ENCODE data around the gene LRRC59. TPM values are rescaled to one million over a fixed set of nuclear protein-coding genes. Genes with fewer than 3 reads are reported as not detected.
"Not testable (repeated sequence)": the region's sequence is repeated elsewhere in the genome, so short reads cannot be mapped to it uniquely, and the experiment has no call there.

LRRC59 gene
- total and polyA plus RNA-seq, 2 donors (not counting 1 experiment from before 2014, with no cell fraction given), result 27.7 to 31.2 TPM

DNA sequence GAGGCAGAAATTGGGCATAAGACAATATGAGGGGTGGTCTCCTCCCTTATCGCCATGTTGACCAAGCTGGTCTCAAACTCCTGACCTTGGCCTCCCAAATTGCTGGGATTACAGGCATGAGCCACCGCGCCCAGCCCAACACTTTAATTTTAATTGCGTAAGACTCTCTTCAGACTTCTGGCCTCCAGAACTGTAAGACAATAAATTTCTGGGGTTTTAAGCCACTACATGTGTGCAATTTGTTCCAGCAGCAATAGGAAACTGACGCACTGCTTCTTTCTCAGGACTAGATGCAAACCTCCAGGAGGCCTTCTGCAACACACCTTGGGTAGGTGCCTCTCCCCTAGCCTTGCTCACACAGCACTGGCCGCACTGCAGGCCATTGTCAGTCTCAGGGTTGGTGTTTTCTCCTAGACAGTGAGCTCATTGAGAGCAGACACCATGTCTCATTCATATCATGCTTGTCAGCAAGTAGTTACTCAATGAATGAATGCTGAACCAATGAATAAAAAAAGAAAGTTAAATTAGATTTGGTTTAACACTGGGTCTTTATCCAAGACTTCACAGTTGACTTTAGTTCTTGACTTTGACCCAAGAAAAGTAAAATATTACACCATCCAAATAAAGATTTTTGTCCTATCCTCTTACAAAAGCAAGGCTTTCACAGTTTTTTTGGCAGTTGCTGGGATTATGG, 23.2 kb upstream of the LRRC59 start:
- no peaks in the 10 kb centered on the region for H3K27me3 ChIP-seq (replicated peaks in 1 of 4; ENCODE audit: control extremely low read depth in 1 of 4, control insufficient read depth in 3 of 4, insufficient read depth in 4 of 4, low read length in 3 of 4)
- Mint-ChIP-seq H3K4me3 (peak overlapping the region; percentile 78), H3K27me3 (no peaks in the 10 kb centered on the region), H3K27ac (peak overlapping the region; percentile 89), H3K4me1 (peaks cover 35% of the 10 kb centered on the region), H3K9me3 (ENCODE audit: insufficient read depth) (no peaks in the 10 kb centered on the region)
- H3K4me2 ChIP-seq (replicated peaks; ENCODE audit: low read depth, low read length, poor library complexity, severe bottlenecking), result peak overlapping the region; percentile 69
- H3K9me3 ChIP-seq (ENCODE audit: control extremely low read depth in 1 of 3, control insufficient read depth in 2 of 3, insufficient read depth in 1 of 3, low read length in 2 of 3), result peaks cover 0 to 10% (median 4%) of the 10 kb centered on the region in 3 donors
- DNase-seq (no peak), ATAC-seq (ENCODE audit: low read depth) (no peak)
- CTCF ChIA-PET, result interaction anchor here (0.6 to 3.3 kb wide), 3 partner anchors 10 to 999 kb away, joined by 3 to 26 read pairs (median 4); partner anchors contain the start of gene LRRC59
- WGBS (ENCODE audit: insufficient coverage), result 97% methylated on average over 6 of the region's 6 CpGs
- peak overlapping the region in 1 of 5 experiments; percentile 53 for H3K4me3 ChIP-seq (ENCODE audit: control extremely low read depth in 1 of 5, extremely low read depth in 1 of 5, insufficient read depth in 1 of 5, low read depth in 2 of 5, low read length in 4 of 5)
- peak overlapping the region; percentile 48 for H3K9ac ChIP-seq (ENCODE audit: low read length)
- intact Hi-C loops (cut with micrococcal nuclease), result loop anchor here (1.0 to 10.0 kb wide), 3 partner anchors 23 to 58 kb away; partner anchors contain the start of genes EME1, LRRC59, MRPL27 and RSAD1
- POLR2A ChIA-PET, result interaction anchor here (0.6 to 0.7 kb wide), 2 partner anchors 25 to 33 kb away, joined by 4 to 9 read pairs; no protein-coding TSS in a partner anchor
- TF ChIP-seq, protein P1, sequence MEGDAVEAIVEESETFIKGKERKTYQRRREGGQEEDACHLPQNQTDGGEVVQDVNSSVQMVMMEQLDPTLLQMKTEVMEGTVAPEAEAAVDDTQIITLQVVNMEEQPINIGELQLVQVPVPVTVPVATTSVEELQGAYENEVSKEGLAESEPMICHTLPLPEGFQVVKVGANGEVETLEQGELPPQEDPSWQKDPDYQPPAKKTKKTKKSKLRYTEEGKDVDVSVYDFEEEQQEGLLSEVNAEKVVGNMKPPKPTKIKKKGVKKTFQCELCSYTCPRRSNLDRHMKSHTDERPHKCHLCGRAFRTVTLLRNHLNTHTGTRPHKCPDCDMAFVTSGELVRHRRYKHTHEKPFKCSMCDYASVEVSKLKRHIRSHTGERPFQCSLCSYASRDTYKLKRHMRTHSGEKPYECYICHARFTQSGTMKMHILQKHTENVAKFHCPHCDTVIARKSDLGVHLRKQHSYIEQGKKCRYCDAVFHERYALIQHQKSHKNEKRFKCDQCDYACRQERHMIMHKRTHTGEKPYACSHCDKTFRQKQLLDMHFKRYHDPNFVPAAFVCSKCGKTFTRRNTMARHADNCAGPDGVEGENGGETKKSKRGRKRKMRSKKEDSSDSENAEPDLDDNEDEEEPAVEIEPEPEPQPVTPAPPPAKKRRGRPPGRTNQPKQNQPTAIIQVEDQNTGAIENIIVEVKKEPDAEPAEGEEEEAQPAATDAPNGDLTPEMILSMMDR (IDR thresholded peaks at IDR 0.05), result no peak
- TF ChIP-seq EZH2 (IDR thresholded peaks at IDR 0.05; ENCODE audit: borderline replicate concordance, insufficient read depth, low read depth, low read length, poor library complexity, severe bottlenecking), result no peak
- H3K36me3 ChIP-seq (replicated peaks in 1 of 2; ENCODE audit: control extremely low read depth in 1 of 2, control insufficient read depth in 1 of 2, extremely low read depth in 1 of 2, insufficient read depth in 2 of 2, low read length in 1 of 2), result no peaks in the 10 kb centered on the region
- H3K79me2 ChIP-seq (ENCODE audit: control insufficient read depth, insufficient read depth, low read length), result peaks cover 6% of the 10 kb centered on the region
- H3K27ac ChIP-seq (ENCODE audit: low read length in 2 of 2), result peak overlapping the region; percentile 77 to 88
- H4K20me1 ChIP-seq (ENCODE audit: control insufficient read depth, insufficient read depth, low read length, poor library complexity, severe bottlenecking), result no peaks in the 10 kb centered on the region
- H3K4me1 ChIP-seq (ENCODE audit: control insufficient read depth in 2 of 2, insufficient read depth in 2 of 2, low read length in 2 of 2), result peaks cover 20 to 28% of the 10 kb centered on the region in 2 donors
- peak overlapping the region; percentile 80 for H2AFZ ChIP-seq (ENCODE audit: insufficient read depth, low read depth, low read length, poor library complexity, severe bottlenecking)

- ATAC-seq (ENCODE audit: low read depth); H3K27ac ChIP-seq (ENCODE audit: low read length in 2 of 2); POLR2A ChIA-PET; H3K9ac ChIP-seq (ENCODE audit: low read length); H3K4me3 Mint-ChIP-seq; DNase-seq; H3K9me3 Mint-ChIP-seq (ENCODE audit: insufficient read depth); H3K4me2 ChIP-seq (replicated peaks; ENCODE audit: low read depth, low read length, poor library complexity, severe bottlenecking); H4K20me1 ChIP-seq (ENCODE audit: control insufficient read depth, insufficient read depth, low read length, poor library complexity, severe bottlenecking); H3K9me3 ChIP-seq (ENCODE audit: control extremely low read depth in 1 of 3, control insufficient read depth in 2 of 3, insufficient read depth in 1 of 3, low read length in 2 of 3); H3K4me3 ChIP-seq (ENCODE audit: control extremely low read depth in 1 of 5, extremely low read depth in 1 of 5, insufficient read depth in 1 of 5, low read depth in 2 of 5, low read length in 4 of 5); H3K79me2 ChIP-seq (ENCODE audit: control insufficient read depth, insufficient read depth, low read length); H3K36me3 ChIP-seq (replicated peaks in 1 of 2; ENCODE audit: control extremely low read depth in 1 of 2, control insufficient read depth in 1 of 2, extremely low read depth in 1 of 2, insufficient read depth in 2 of 2, low read length in 1 of 2); CTCF ChIA-PET; H2AFZ ChIP-seq (ENCODE audit: insufficient read depth, low read depth, low read length, poor library complexity, severe bottlenecking); H3K27me3 ChIP-seq (replicated peaks in 1 of 4; ENCODE audit: control extremely low read depth in 1 of 4, control insufficient read depth in 3 of 4, insufficient read depth in 4 of 4, low read length in 3 of 4); intact Hi-C loops (cut with micrococcal nuclease); H3K27me3 Mint-ChIP-seq: not testable (repeated sequence)
- Mint-ChIP-seq H3K4me1 (peaks cover 28% of the 10 kb centered on the region), H3K27ac (peak overlapping the region; percentile 76)
- 96% methylated on average over 10 of the region's 10 CpGs for WGBS (ENCODE audit: insufficient coverage)
- peaks cover 14 to 18% of the 10 kb centered on the region in 2 donors for H3K4me1 ChIP-seq (ENCODE audit: control insufficient read depth in 2 of 2, insufficient read depth in 2 of 2, low read length in 2 of 2)
Observed at GRCh38 chr17:50419577-50419976, 22.3 kb upstream of the LRRC59 start.

Data from B cell (primary cell).